NT2/D1 (cell line): ENCODE results near the gene ARID1B.

Source experiments
- SUZ12 ChIP-seq: IDR thresholded peaks from 2 replicates; pipeline ENCODE4 v1.6.1; 2011; ENCODE audit not compliant: insufficient read length, insufficient read depth; ENCODE audit errors: extremely low read depth
- ZNF274 ChIP-seq: IDR thresholded peaks from 2 replicates; pipeline ENCODE4 v1.6.1; 2011; ENCODE audit warnings: mild to moderate bottlenecking, low read depth, low read length

GRCh38 chr6:156852858-156853216 is 75.7 kb downstream of the ARID1B start:
- TF ChIP-seq ZNF274 (no peak), SUZ12 (no peak)
